GM12874 (cell line): ENCODE measurements around the gene KRT37.

ENCODE experiments used
- CTCF ChIP-seq: IDR thresholded peaks from 2 replicates; pipeline ENCODE4 v1.5.1; 2011; ENCODE audit warnings: low read depth, mild to moderate bottlenecking, control low read depth, low read length, moderate library complexity; ENCODE audit not compliant: insufficient read depth

KRT37 gene

GRCh38 chr17:41462705-41463104, 38.3 kb upstream of the KRT37 start:
- TF ChIP-seq CTCF: no peak

DNA sequence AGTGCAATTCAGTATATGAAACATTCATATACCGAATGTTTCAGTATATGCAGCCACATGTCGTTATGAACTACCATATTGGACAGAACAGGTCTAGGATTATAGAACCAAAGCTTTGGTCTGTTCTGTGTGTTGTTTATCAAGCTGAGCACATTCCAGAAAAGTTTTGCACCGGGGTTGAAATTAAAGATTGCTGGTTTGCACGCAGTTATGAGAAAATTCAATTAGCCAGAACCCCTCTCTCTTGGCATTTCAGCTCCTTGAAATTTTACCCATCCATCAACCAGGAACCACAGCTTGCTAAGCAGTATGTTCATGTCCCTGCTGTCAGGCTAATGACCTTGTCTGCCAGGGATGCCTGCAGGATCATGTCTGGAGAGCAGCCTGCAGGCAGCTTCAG, 33.3 kb upstream of the KRT37 start:
- TF ChIP-seq CTCF: no peak

- TF ChIP-seq CTCF: no peak
These were observed 31.8 kb upstream of the KRT37 start for GRCh38 chr17:41456204-41456603.

- no peak for TF ChIP-seq CTCF
These were observed 30.9 kb upstream of the KRT37 start for GRCh38 chr17:41455236-41455635.

DNA sequence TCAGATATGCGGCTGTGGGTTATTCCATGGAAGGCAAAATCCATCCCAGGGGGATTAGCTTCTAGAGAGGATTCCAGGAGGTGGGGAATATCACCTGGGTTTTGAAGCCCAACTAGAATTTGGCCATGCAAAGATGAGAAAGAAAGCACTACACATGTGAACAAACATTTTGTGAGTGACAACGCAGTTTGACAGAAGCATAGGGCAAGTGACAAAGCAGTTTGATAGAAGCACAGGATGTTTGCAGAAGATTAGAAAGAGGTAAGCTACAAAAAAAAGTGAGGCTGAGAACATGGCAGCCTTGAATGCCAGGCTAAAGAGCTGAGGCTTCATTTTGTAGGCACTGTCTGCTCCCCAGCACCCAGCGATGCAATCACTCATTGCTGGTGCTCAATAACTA, 28.7 kb upstream of the KRT37 start:
- TF ChIP-seq CTCF: no peak

DNA sequence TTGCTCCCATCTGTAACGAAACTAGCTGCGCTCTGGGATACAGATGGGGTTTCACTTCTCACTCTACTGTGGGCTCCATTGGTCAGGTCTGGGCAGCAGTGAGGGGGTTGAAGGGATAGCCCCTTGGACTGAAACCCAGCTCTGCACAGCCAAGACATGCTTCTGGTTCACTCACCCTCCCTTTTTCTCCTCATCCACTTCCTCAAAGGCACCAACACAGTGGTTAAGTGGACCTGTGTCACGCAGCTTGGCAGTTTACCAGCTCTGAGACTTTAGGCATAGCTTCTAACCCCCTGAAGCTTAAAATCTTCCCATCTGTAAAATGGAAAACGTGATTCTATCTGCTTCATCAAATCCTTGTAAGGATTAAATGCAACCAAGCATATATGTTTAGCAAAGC, 27.9 kb upstream of the KRT37 start:
- no peak for TF ChIP-seq CTCF

- TF ChIP-seq CTCF: no peak
These were observed 26.9 kb upstream of the KRT37 start for GRCh38 chr17:41451154-41451728.

DNA sequence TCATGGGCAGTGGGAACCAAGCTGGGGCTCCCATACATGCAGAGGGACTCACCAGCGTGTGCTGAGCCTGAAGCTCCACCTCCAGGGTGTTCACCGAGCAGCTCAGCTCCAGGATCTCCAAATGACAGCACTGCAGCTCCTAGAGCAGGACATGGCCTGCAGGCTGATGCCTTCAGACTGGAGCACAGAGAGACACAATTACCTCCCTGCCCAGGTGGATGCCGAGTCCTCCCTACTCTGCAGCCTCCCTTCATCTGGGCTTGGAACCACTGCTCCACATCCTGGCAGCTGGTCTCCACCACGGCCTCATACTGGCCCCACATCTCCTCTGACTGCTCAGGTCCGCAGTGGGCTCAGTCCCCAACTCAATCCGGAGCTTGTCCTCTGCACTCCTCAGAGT, 24.6 kb upstream of the KRT37 start:
- no peak for TF ChIP-seq CTCF
